Lung (tissue), 12 donors: ENCODE data around the gene MLLT3. TPM values are rescaled to one million over a fixed set of nuclear protein-coding genes. Genes with fewer than 3 reads are reported as not detected.

Experiments
- ATAC-seq: fragments of 200-7000 bp; cut with Tn5 transposase; one replicate; pipeline ENCODE4 v1.9.1; 2020; ENCODE audit warnings: moderate number of reproducible peaks; ENCODE audit not compliant: insufficient read depth, low FRiP score
- DNase-seq, 3 donors: peaks; one replicate each; pipeline ENCODE4 v3.0.0-alpha.2; 2013 to 2017
- H3K27ac ChIP-seq, 2 donors: one replicate each; pipeline ENCODE4 v1.5.1; 2013; ENCODE audit warnings: mild to moderate bottlenecking in 2 of 2, moderate library complexity in 2 of 2, control low read depth in 1 of 2, inconsistent platforms in 1 of 2, low read depth in 1 of 2, low read length in 1 of 2
- H3K27me3 ChIP-seq, 3 donors: one replicate each; pipeline ENCODE4 v1.5.1; 2013; ENCODE audit warnings: low read length in 2 of 3; ENCODE audit not compliant: control insufficient read depth in 3 of 3, insufficient read depth in 3 of 3
- H3K36me3 ChIP-seq, 4 donors: one replicate each; pipeline ENCODE4 v1.5.1; 2013; ENCODE audit warnings: low read length in 4 of 4, mild to moderate bottlenecking in 1 of 4, moderate library complexity in 1 of 4; ENCODE audit not compliant: control insufficient read depth in 4 of 4, insufficient read depth in 4 of 4
- H3K4me1 ChIP-seq, 5 donors: one replicate each; pipeline ENCODE4 v1.5.1; 2013; ENCODE audit warnings: low read length in 5 of 5, mild to moderate bottlenecking in 2 of 5, moderate library complexity in 1 of 5; ENCODE audit not compliant: control insufficient read depth in 5 of 5, insufficient read depth in 5 of 5
- H3K4me3 ChIP-seq: one replicate; pipeline ENCODE4 v1.5.1; 2013; ENCODE audit warnings: mild to moderate bottlenecking, control low read depth, moderate library complexity
- H3K9ac ChIP-seq, 2 donors: one replicate each; pipeline ENCODE4 v1.5.1; 2013; ENCODE audit warnings: low read length in 2 of 2, control low read depth in 1 of 2; ENCODE audit not compliant: insufficient read depth in 1 of 2
- H3K9me3 ChIP-seq, 4 donors: one replicate each; pipeline ENCODE4 v1.5.1; 2013; ENCODE audit warnings: low read length in 3 of 4, mild to moderate bottlenecking in 1 of 4, moderate library complexity in 1 of 4; ENCODE audit not compliant: control insufficient read depth in 4 of 4, insufficient read depth in 3 of 4
- CTCF ChIP-seq: IDR thresholded peaks from 2 replicates; pipeline ENCODE4 v1.5.1; 2012; ENCODE audit warnings: mild to moderate bottlenecking; ENCODE audit errors: control extremely low read depth, extremely low read depth
- WGBS, 2 donors: extraction: QIAGEN DNeasy Blood & Tissue Kit; methylation state at CpG; one replicate each; pipeline ENCODE4 v1.1.7; 2013; 5-methylcytosine and 5-hydroxymethylcytosine counted together
- polyA plus RNA-seq, 2 donors: library from polyadenylated mRNA; stranded (reverse); fragments of 200-250 nt; gene quantifications; one replicate each; pipeline ENCODE4 v1.2.1, GENCODE V29; 2013
- total RNA-seq, 2 donors: library from RNA; depleted of rRNA in 1 of 2; stranded (reverse); fragments of >200 nt in 1 of 2; gene quantifications; one replicate each; pipeline ENCODE4 v1.2.1, GENCODE V29; 2014 to 2021
- donor health status: control.
- donor health status: control.
- donor health status: Bipolar disorder and iron deficiency.
- donor health status: healthy.
- donor health status: DM: yes; HTN: yes; CAD: no.

MLLT3 gene
- total and polyA plus RNA-seq, 4 donors = 7.1 to 43.1 (median 13.7) TPM

GRCh38 chr9:20377790-20378189 lies 244.5 kb downstream of the MLLT3 start:
- Histone ChIP-seq H3K9me3 (no peaks in the 10 kb centered on the region), H3K4me3 (no peak overlapping the region), H3K4me1 (peaks cover 0 to 20% (median 0%) of the 10 kb centered on the region in 5 donors), H3K36me3 (no peaks in the 10 kb centered on the region), H3K27ac (no peak overlapping the region), H3K9ac (no peak overlapping the region), H3K27me3 (no peaks in the 10 kb centered on the region)
- no peak for TF ChIP-seq CTCF
- ATAC-seq (no peak), DNase-seq (no peak)

GRCh38 chr9:20376731-20377375 lies 245.4 kb downstream of the MLLT3 start:
- Histone ChIP-seq H3K4me1 (peaks cover 0 to 13% (median 0%) of the 10 kb centered on the region in 5 donors), H3K4me3 (no peak overlapping the region), H3K27me3 (no peaks in the 10 kb centered on the region), H3K9me3 (no peaks in the 10 kb centered on the region), H3K9ac (peak overlapping the region in 1 of 2 donors; percentile 10), H3K27ac (no peak overlapping the region), H3K36me3 (no peaks in the 10 kb centered on the region)
- ATAC-seq (no peak), DNase-seq (peak in 2 of 3 donors; percentile 38 to 52)
- WGBS, 2 donors = 17 to 38% methylated on average over 4 of the region's 4 CpGs
- no peak for TF ChIP-seq CTCF

- no peak for TF ChIP-seq CTCF
- no peaks in the 10 kb centered on the region for H3K27me3 ChIP-seq
- no peak for ATAC-seq
- H3K4me3 ChIP-seq = no peak overlapping the region
- no peak overlapping the region for H3K27ac ChIP-seq
- no peak overlapping the region for H3K9ac ChIP-seq
- 71 to 73% methylated on average over 4 of the region's 4 CpGs for WGBS, 2 donors
- no peaks in the 10 kb centered on the region for H3K36me3 ChIP-seq
- no peaks in the 10 kb centered on the region for H3K9me3 ChIP-seq
- peaks cover 0 to 13% (median 0%) of the 10 kb centered on the region in 5 donors for H3K4me1 ChIP-seq
- no peak for DNase-seq
Observed at GRCh38 chr9:20376042-20376441, 246.3 kb downstream of the MLLT3 start.

GRCh38 chr9:20373263-20373662 lies 249.0 kb downstream of the MLLT3 start:
- 71 to 75% methylated on average over 1 of the region's 1 CpG for WGBS, 2 donors
- no peak for TF ChIP-seq CTCF
- no peak for DNase-seq
- Histone ChIP-seq H3K27me3 (no peaks in the 10 kb centered on the region), H3K9ac (no peak overlapping the region), H3K27ac (no peak overlapping the region), H3K36me3 (no peaks in the 10 kb centered on the region), H3K4me1 (peaks cover 0 to 13% (median 2%) of the 10 kb centered on the region in 5 donors), H3K4me3 (no peak overlapping the region), H3K9me3 (no peaks in the 10 kb centered on the region)
- no peak for ATAC-seq
